ENCODE measurements around the gene SLC9A9.

SLC9A9 gene

DNA sequence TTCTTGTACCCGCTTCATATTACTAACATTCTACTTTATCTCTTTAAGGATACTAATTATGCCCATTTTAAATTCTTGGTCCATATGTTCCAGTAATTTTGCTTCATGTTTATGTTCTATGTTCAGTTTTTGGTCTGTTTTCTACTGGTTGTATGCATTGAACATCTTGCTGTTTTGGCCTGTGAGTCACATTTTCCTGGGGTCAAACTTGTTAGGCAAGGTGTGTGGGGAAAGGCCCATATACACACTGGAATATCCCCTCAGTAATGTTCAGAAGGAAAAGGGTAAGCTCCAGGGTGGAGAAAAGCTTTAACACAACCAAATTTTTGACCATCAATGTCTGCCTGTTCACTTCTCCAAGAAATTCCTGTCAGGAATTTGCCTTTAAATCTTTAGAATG, 337.7 kb downstream of the SLC9A9 start:
- DNase-seq (ENCODE audit: low read depth in 3 of 3): no peak

- DNase-seq (ENCODE audit: low read depth in 3 of 3): no peak
Measured at GRCh38 chr3:143507735-143508580, 340.3 kb downstream of the SLC9A9 start.

GRCh38 chr3:143506190-143506589, 342.1 kb downstream of the SLC9A9 start:
- no peak for DNase-seq (ENCODE audit: low read depth in 3 of 3)

DNA sequence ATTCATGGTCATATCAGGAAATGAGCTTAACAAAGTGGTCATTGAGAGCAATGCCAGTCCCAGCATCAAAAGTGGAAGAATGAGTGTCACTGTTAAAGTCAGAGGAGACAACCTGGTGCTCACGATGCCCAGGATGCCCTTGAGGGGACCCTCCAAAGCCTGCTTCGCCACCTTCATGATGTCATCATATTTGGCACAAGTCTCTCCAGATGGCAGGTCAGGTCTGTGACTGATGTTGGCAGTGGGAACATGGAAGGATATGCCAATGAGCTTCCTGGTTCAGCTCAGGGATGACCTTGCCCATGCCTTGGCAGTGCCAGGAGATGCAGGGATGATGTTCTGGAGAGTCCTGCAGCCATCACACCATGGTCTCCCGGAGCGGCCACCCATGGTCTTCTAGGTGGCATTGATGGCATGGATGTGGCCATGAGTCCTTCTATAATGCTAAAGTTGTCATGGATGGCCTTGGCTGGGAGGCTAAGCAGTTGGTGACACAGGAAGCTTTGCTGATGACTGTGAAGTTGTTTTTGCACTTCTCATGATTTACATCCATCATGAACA, 344.9 kb downstream of the SLC9A9 start:
- DNase-seq (ENCODE audit: low read depth in 3 of 3): no peak

- no peak for DNase-seq (ENCODE audit: low read depth in 3 of 3)
Measured at GRCh38 chr3:143502081-143502480, 346.2 kb downstream of the SLC9A9 start.

DNA sequence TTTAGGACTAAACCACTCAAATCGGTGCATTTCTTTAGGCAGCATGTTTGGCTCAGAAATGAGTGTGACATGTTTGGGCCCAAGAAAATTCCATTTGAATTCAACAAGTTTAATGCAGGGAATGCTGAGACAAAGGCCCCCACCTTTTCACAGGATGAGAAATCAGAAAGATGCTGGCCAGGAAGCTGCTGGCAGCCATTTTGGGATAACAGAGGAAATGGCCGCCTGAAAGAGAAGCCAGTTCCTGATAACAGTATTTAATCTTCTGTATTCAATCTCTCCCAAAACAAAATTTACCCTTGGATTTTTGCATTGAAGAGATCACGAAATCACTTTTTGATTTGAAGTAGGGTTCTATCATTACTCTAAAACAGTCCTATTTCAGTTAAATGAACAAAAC, 350.9 kb downstream of the SLC9A9 start:
- DNase-seq (ENCODE audit: low read depth in 3 of 3): no peak

DNA sequence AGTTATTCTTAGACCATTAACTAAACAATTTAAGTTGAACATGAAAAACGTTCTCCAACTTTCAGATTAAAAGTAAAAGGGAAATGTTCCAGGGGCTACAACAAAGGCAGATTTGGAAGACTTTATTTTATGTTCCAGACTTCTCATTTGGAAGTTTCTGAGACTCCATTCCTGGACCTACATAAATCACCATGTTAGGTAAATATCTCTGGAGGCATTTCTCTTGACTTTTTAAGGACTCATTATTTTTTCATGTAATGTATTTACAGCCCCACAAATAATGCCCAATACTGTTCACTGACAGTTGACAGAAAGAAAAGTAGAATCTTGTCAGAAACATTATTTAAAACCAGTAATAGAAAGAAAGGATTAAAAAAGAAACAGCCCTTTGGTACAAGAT, 352.1 kb downstream of the SLC9A9 start:
- no peak for DNase-seq (ENCODE audit: low read depth in 3 of 3)

DNA sequence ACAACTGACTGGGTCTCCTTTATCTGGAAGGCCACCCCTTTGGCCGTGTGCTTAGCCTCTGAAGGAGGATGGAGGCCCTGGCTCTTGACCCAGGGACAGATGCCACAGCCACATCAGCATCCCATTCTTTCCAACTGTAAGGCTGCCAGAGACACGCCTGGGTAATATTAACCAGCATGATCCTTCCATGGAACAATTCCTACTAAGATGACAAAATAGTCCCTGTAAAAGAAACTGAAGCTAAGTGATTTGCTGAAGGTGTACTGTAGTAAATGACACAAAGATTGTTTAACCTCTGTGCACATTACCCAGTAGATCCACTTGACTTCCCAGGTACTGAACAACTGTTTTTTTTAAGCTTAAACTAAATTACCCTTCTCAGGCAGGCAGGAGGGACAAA, 352.7 kb downstream of the SLC9A9 start:
- no peak for DNase-seq (ENCODE audit: low read depth in 3 of 3)

DNA sequence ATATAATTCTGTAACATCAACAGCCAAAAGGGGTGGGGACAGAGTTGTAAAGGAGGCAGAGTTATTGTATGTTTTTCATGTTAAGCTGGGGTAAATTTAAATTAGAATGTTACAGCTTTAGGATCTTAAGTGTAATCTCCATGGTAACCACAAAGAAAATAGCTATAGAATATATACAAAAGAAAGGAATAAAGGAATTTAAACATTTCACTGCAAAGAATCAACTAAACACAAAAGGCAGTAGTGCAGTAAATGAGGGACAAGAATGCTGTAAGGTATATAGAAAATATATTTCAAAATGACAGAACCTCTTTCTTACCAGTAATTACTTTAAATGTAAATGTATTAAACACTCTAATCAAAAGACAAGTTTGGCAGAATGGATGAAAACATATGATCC, 361.7 kb downstream of the SLC9A9 start:
- no peak for DNase-seq (ENCODE audit: low read depth in 3 of 3)

- no peak for DNase-seq (ENCODE audit: low read depth in 3 of 3)
Measured at GRCh38 chr3:143484846-143485512, 363.3 kb downstream of the SLC9A9 start.

GRCh38 chr3:143483214-143483613, 365.1 kb downstream of the SLC9A9 start:
- DNase-seq (ENCODE audit: low read depth in 3 of 3): no peak

- no peak for DNase-seq (ENCODE audit: low read depth in 3 of 3)
Measured at GRCh38 chr3:143482106-143483088, 365.9 kb downstream of the SLC9A9 start.

GRCh38 chr3:143480344-143480743, 367.9 kb downstream of the SLC9A9 start:
- DNase-seq (ENCODE audit: low read depth in 3 of 3): no peak

DNA sequence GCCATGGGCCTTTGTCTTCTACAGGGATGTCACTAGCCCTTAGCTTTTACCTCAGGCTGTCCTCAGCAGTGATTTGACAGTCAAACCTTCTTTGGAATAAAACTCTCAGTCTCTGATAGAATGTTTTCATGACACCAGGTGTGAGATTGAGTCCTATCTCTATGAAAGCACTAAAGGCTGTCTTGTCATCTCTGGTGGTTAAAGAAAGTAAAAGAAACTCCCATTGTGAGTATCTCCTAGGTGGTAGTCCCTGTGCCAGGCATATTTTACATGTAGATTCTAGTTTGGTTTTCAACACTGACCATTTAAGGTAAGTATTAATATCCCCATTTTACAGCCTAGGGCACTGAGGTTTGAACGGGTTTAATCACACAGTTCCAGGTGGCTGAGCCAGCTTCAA, 368.5 kb downstream of the SLC9A9 start:
- DNase-seq (ENCODE audit: low read depth in 3 of 3): no peak

GRCh38 chr3:143478115-143478693, 370.1 kb downstream of the SLC9A9 start:
- DNase-seq (ENCODE audit: low read depth in 3 of 3): no peak

DNA sequence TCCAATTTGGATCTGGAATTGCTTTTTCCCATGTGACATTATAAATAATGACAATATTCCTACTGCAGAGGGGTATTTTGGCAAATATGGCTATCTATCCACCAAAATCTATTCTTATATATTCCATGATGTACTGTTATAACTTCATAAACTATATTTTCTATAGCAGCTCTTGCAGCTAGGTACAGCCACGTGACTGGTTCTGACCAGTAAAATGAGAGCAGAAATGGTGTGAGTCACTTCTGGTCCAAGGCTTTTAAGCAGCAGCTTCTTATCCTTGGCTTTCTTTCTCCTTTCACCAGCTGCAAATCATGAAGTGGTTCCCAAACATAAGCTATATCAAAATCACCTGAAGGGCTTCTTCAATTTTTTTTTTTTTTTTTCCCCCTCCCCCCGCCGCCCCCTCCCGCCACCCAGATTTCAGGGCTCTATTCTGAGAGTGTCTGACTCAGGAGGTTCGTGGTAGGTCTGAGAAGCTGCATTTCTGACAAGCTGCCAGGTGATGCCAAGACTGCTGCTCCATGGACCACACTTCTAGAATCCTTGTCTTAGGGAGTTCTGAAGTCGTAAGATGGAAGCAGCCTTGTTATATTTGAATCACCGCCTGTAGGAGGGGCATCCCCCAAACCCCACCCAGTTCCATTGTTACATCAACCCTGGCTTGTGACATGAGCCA, 371.2 kb downstream of the SLC9A9 start:
- no peak for DNase-seq (ENCODE audit: low read depth in 3 of 3)

DNA sequence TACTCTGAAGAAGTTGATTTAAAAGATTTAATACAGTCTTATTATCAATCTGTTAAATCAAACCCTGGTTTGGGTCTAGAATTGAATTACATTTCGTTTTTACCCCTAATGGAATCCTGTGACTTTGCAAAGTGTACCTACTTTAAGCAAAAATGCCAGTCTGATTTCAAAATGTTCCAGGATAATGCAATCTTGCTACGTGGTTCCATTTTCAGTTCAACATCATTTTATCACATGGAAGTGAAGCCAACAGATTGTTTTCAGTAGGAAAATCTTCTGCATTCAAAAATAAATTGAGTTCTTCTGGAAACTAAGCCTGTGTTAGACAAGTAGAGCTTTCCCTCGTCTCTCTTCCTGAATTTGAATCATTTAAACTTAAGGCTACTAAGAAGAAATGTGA, 372.3 kb downstream of the SLC9A9 start:
- DNase-seq (ENCODE audit: low read depth in 3 of 3): no peak

- DNase-seq (ENCODE audit: low read depth in 3 of 3): no peak
Measured at GRCh38 chr3:143472731-143473523, 375.3 kb downstream of the SLC9A9 start.

DNA sequence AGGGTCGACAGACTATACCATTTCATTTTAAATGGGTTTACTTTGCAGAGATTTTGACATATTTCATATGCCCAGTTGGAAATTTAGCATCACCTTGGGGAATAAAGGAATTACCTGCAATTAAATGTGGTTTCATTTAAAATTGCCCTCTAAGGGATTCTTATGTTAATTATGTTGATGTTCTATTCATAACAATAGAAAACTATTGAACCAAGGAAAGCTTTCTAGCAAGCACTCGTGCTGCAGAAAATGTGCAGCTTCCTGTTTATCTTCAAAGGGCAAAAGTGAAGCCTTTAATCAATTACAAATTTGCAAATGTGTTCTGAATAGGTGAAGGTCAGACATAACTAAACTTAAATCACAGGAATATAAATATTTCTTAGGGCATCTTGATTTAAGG, 376.6 kb downstream of the SLC9A9 start:
- no peak for DNase-seq (ENCODE audit: low read depth in 3 of 3)

DNA sequence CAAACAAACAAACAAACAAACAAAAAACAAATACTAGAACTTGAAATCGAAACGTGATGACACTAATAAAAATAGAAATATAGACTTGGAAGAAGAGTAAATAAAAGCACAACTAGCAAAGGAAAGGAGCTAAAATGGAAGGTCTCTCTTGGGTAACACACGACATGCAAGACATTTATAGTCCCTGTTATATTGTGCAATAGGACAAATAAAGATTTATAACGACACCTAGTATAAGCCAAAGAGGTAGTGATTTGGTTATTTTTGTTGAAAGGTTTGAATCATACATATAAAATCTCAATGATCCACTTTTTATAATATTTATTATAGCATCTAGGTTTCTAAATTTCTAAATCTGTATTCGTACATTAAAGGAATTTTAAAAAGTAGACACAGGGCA, 379.1 kb downstream of the SLC9A9 start:
- DNase-seq (ENCODE audit: low read depth in 3 of 3): no peak

Measured in stimulated activated CD4-positive, alpha-beta T cell treated with anti-CD3 and anti-CD28 coated beads, TNF-alpha, amount 100 ng/mL, for 48 hours (primary cell).